GM20000 (cell line): Measurements from ENCODE around the gene DNAJC18.

Experiments
- DNase-seq: peaks from one replicate; pipeline ENCODE4 v3.0.0; 2012; ENCODE audit warnings: low spot score
- CTCF ChIP-seq: IDR thresholded peaks from 2 replicates; pipeline ENCODE4 v1.5.1; 2012; ENCODE audit warnings: mild to moderate bottlenecking, control low read depth; ENCODE audit errors: extremely low read depth, missing control alignments

The DNAJC18 gene

DNA sequence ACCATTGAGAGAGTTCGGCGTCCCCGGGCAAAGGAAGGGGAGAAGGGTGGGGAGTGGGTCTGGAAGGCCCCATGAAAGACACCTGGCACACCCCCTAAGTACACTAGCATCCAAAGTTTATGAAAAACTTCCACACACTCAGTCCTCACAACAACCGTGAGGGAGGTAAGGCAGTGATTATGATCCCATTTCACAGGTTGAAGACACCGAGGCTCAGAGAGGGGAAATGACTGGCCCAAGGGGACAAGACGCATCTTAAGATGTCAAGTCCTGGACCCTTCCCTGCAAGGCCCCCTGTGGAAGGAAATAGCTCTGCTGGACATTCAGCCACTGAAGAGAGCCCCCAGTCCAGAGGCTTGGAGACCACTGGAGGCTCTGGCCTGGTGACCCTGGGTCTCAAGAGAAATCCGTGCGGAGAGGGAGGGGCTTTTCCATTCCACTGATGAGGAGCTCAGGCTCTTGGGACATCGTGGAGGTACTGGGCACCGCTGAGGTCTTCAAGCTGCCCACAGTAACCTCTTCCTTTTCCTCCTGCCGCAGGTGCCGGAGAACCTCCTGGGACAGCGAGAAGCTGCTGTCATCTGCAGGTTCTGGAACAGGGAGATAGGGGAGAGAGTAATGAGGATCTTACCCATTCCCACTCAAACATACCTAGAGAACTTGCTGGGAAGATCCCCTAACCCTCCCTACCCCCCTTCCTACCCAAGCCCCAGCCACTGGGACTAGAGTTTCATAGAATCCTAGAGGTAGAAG lies 36.7 kb upstream of the DNAJC18 start:
- DNase-seq, result no peak
- TF ChIP-seq CTCF, result no peak

GRCh38 chr5:139474890-139475791 lies 35.8 kb upstream of the DNAJC18 start:
- TF ChIP-seq CTCF, result no peak
- no peak for DNase-seq

DNA sequence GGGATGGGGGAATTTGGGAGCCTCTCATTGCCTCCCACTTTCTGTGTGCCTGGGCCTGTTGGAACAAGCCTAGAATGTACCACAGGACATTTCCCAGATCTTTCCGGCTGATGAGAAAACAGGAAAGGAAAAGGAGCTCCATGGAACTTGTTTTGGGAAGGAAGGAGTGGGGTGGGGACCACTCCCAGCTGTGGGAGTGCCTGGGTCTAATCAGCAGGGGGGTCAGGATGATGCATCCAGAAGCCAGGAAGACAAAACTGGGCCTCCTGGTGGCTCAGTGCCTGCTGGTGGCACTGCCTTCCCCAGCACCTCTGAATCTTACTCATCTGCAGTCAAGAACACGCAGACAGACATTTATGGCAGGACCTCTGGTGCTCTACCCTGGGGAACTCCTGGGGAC lies 34.2 kb upstream of the DNAJC18 start:
- DNase-seq, result no peak
- no peak for TF ChIP-seq CTCF

- TF ChIP-seq CTCF, result no peak
Observed at GRCh38 chr5:139473105-139473504, 33.8 kb upstream of the DNAJC18 start.

DNA sequence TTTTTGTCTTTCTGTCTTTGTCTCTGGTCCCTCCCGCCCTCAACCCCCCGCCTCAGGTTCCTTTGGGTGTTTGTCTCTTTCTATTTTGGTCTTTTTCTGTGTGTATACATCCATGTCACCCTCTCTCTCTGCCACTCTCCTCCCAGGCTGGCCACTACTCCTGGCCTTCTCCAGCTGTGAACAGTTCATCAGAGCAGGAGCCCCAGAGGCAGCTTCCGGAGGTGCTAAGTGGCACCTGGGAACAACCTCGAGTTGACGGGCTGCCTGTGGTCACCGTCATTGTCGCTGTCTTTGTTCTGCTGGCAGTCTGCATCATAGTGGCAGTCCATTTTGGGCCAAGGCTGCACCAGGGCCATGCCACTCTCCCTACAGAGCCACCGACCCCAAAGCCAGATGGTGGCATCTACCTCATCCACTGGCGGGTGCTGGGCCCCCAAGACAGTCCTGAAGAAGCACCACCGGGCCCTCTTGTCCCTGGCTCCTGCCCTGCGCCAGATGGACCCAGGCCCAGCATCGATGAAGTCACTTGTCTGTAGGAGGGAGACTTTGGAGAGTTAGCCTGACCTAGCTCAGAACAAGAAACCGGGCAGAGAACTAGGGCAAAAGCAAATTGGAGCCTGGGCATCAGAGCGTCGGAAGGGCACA lies 33.2 kb upstream of the DNAJC18 start:
- TF ChIP-seq CTCF, result no peak
- no peak for DNase-seq

More at GRCh38 chr5:139473105-139473504, 33.8 kb upstream of the DNAJC18 start:
- no peak for DNase-seq

DNA sequence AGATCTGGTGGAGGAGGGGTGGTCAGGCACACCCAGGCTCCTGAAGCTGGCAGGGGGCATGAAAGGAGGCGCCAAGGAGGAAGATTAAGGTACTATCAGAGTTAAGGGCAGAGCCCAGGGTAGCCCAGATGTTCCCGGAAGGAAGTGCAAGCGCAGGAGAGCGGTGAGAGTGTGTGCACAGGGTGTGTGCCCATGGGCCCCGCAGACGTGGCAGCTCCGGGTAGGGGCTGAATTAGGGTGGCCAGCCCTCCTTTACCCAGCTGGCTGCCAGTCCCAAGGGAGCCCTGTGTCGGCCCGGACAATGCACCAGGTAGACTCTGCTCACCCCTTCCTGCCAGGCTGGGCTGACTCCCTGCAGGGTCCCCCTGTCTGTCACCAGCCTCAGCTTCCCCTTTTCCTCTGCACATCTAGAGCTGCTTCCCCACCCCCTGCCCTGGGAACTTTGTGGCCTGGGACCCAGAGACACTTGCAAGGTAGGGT lies 31.5 kb upstream of the DNAJC18 start, which contains the start of gene SMIM33:
TSS of gene SMIM33 (plus strand) at position 184 of the 480 bp plus-strand sequence. CDS start at position 302, 118 bp downstream.
- DNase-seq, result no peak

More for the DNA sequence above, 31.5 kb upstream of the DNAJC18 start, which contains the start of gene SMIM33:
- no peak for TF ChIP-seq CTCF
